ENCODE measurements around the gene ZNF772. TPM values are rescaled to one million over a fixed set of nuclear protein-coding genes. Genes with fewer than 3 reads are reported as not detected.

ZNF772 gene
- total RNA-seq, result 3.9 and 11.2 TPM in 2 replicates

GRCh38 chr19:57477191-57478008, at the start of gene ZNF772:
ZNF772 (minus strand) TSS chr19:57477566; CDS start chr19:57477309, 257 bp downstream.

GRCh38 chr19:57499680-57500395, 22.5 kb upstream of the ZNF772 start, which contains the start of gene ZNF773:
ZNF773 (plus strand) TSS chr19:57499938; CDS start chr19:57500081, 143 bp downstream.

GRCh38 chr19:57487477-57488298, 10.3 kb upstream of the ZNF772 start, which contains the start of gene ZNF419:
ZNF419 (plus strand) TSS chr19:57487750; CDS start chr19:57487951, 201 bp downstream.

GRCh38 chr19:57435062-57435978, 42.0 kb downstream of the ZNF772 start, which contains the start of gene ZNF749:
ZNF749 (plus strand) TSS chr19:57435325; CDS start chr19:57435579, 254 bp downstream.

Other genes starting within 250 kb of the ZNF772 start
- gene AURKC, start 246.5 kb downstream of the ZNF772 start, total RNA-seq, result 1.6 TPM in 1 of 2 replicates, not detected in the other
- gene ZNF805, start 236.9 kb downstream of the ZNF772 start, total RNA-seq, result 6.2 and 14.1 TPM in 2 replicates
- gene ZNF460, start 197.1 kb downstream of the ZNF772 start, total RNA-seq, result 31.4 and 54.5 TPM in 2 replicates
- gene ZNF543, start 157.1 kb downstream of the ZNF772 start, total RNA-seq, result 3.3 and 6.3 TPM in 2 replicates
- 3.6 and 5.5 TPM in 2 replicates for gene ZNF304, start 126.3 kb downstream of the ZNF772 start, total RNA-seq
- 12.2 and 15.1 TPM in 2 replicates for gene TRAPPC2B, start 114.0 kb downstream of the ZNF772 start, total RNA-seq
- 0.65 and 0.89 TPM in 2 replicates for gene ZNF547, start 114.0 kb downstream of the ZNF772 start, total RNA-seq
- 6.2 and 9.1 TPM in 2 replicates for gene ZNF548, start 87.7 kb downstream of the ZNF772 start, total RNA-seq
- 4.1 TPM in 2 replicates for gene ZNF17, start 66.4 kb downstream of the ZNF772 start, total RNA-seq
- gene ZNF749, start 42.2 kb downstream of the ZNF772 start, total RNA-seq, result 7.5 and 16.3 TPM in 2 replicates
- under 0.01 TPM in 1 of 2 replicates, not detected in the other for gene VN1R1, start 20.4 kb downstream of the ZNF772 start, total RNA-seq
- gene ZNF419, start 10.2 kb upstream of the ZNF772 start, total RNA-seq, result 3.7 and 9.6 TPM in 2 replicates
- 3.9 and 13.6 TPM in 2 replicates for gene ZNF773, start 22.4 kb upstream of the ZNF772 start, total RNA-seq
- 2.3 and 4.6 TPM in 2 replicates for gene ZNF549, start 49.8 kb upstream of the ZNF772 start, total RNA-seq
- 2.8 and 3.9 TPM in 2 replicates for gene ZNF550, start 82.3 kb upstream of the ZNF772 start, total RNA-seq
- gene ZNF416, start 101.3 kb upstream of the ZNF772 start, total RNA-seq, result 2.6 and 4.2 TPM in 2 replicates
- 4.1 and 7.5 TPM in 2 replicates for gene ZIK1, start 106.6 kb upstream of the ZNF772 start, total RNA-seq
- 3.5 and 4.1 TPM in 2 replicates for gene ZNF530, start 122.3 kb upstream of the ZNF772 start, total RNA-seq
- 9.6 and 17.4 TPM in 2 replicates for gene ZNF134, start 136.7 kb upstream of the ZNF772 start, total RNA-seq
- 4.2 and 7.5 TPM in 2 replicates for gene ZNF211, start 155.6 kb upstream of the ZNF772 start, total RNA-seq
- gene ZSCAN4, start 191.4 kb upstream of the ZNF772 start, total RNA-seq, result not detected in 2 replicates
- 4.6 and 7.2 TPM in 2 replicates for gene ZNF551, start 204.4 kb upstream of the ZNF772 start, total RNA-seq
- gene ZNF154, start 231.6 kb upstream of the ZNF772 start, total RNA-seq, result 0.98 and 2.2 TPM in 2 replicates